ENCODE measurements around the gene OTOP3.

OTOP3 gene

GRCh38 chr17:74987418-74987908 is 51.8 kb downstream of the OTOP3 start, which contains the start of gene CDR2L:
CDR2L (plus strand) TSS chr17:74987632; CDS start chr17:74988044, 412 bp downstream.
- Histone ChIP-seq H3K36me3 (ENCODE audit: insufficient read depth, low read length) (no peaks in the 10 kb centered on the region), H3K4me1 (ENCODE audit: insufficient read depth, low read length) (peaks cover 7% of the 10 kb centered on the region; the same call in 1 of the 2 replicates), H3K9me3 (ENCODE audit: control insufficient read depth, insufficient read depth, low read length) (no peaks in the 10 kb centered on the region), H3K9ac (ENCODE audit: low read depth, low read length) (peak within 1 kb of the TSS; percentile 78)

- Histone ChIP-seq H3K4me1 (ENCODE audit: insufficient read depth, low read length) (peaks cover 7% of the 10 kb centered on the region; the same call in 1 of the 2 replicates), H3K36me3 (ENCODE audit: insufficient read depth, low read length) (no peaks in the 10 kb centered on the region), H3K9me3 (ENCODE audit: control insufficient read depth, insufficient read depth, low read length) (no peaks in the 10 kb centered on the region), H3K9ac (ENCODE audit: low read depth, low read length) (peak overlapping the region; percentile 78)
Measured at GRCh38 chr17:74987909-74988711, 52.4 kb downstream of the OTOP3 start.

DNA sequence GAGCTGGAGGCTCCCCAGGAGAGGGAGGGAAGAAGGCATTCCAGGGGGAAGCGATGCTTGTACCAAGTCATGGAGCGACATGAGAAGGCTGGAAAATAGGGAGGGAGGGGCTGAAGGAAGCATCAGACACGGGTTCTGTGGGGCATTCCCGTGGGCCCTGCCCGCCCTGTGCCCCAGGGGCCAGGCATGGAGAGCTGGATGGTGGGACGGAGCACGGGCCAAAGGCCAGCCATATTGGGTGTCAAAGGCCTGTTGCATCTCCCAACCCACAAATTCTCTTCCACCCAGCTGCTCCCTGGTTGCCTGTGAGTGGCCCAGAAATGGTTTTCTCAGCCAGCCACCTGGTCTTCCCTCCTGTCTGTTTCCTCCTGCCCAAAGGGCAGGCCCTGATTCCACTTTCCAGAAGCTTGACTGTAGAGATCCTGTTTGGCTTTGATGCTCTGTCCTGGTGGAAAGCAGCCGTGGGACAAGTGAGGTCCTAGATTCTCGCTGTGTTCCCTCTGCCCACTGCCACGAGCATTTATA is 54.9 kb downstream of the OTOP3 start:
- H3K4me1 ChIP-seq (ENCODE audit: insufficient read depth, low read length), result peaks cover 7% of the 10 kb centered on the region; the same call in 1 of the 2 replicates
- no peak overlapping the region for H3K9ac ChIP-seq (ENCODE audit: low read depth, low read length)
- H3K36me3 ChIP-seq (ENCODE audit: insufficient read depth, low read length), result no peaks in the 10 kb centered on the region
- H3K9me3 ChIP-seq (ENCODE audit: control insufficient read depth, insufficient read depth, low read length), result no peaks in the 10 kb centered on the region

DNA sequence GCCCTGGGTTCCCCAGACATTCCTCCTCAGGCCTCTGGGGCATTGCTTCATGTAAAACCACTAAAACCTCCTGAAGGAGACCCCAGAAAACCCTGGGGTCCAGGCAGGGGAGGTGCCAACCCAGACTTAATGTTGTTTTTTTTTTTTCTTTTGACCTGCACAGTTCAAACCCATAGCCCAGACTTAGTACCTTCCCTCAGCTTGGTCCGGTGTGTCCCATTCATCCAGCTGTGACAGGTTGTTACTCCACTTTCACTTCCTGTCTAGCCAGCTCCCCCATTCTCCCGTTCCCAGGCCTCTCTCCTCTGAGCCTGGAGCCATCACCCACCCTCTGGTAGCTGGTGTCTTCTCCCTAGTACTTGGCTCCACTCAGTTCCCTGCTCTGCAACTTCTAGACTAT is 56.5 kb downstream of the OTOP3 start:
- Histone ChIP-seq H3K9me3 (ENCODE audit: control insufficient read depth, insufficient read depth, low read length) (no peaks in the 10 kb centered on the region), H3K4me1 (ENCODE audit: insufficient read depth, low read length) (peaks cover 5% of the 10 kb centered on the region; the same call in 1 of the 2 replicates), H3K36me3 (ENCODE audit: insufficient read depth, low read length) (no peaks in the 10 kb centered on the region), H3K9ac (ENCODE audit: low read depth, low read length) (no peak overlapping the region)

- H3K4me1 ChIP-seq (ENCODE audit: insufficient read depth, low read length), result no peaks in the 10 kb centered on the region
- no peaks in the 10 kb centered on the region for H3K36me3 ChIP-seq (ENCODE audit: insufficient read depth, low read length)
- H3K9me3 ChIP-seq (ENCODE audit: control insufficient read depth, insufficient read depth, low read length), result no peaks in the 10 kb centered on the region
- no peak overlapping the region for H3K9ac ChIP-seq (ENCODE audit: low read depth, low read length)
Measured at GRCh38 chr17:74994440-74994839, 58.7 kb downstream of the OTOP3 start.

DNA sequence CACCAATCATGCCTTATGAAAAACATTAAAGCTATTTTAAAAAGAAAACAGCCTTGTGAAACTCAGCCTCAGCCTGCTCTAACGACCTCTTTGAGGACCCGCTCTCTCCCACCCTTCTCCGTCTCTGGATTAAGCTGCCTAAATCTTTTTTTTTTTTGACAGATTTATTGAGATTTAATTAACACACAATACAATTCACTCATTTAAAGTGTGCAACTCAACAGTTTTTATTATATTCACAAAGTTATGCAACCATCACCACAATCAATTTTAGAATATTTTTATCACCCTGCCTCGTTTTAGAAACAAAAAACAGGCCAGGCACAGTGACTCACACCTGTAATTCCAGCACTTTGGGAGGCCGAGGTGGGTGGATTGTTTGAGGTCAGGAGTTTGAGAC is 60.1 kb downstream of the OTOP3 start:
- no peaks in the 10 kb centered on the region for H3K4me1 ChIP-seq (ENCODE audit: insufficient read depth, low read length)
- no peaks in the 10 kb centered on the region for H3K9me3 ChIP-seq (ENCODE audit: control insufficient read depth, insufficient read depth, low read length)
- no peaks in the 10 kb centered on the region for H3K36me3 ChIP-seq (ENCODE audit: insufficient read depth, low read length)
- H3K9ac ChIP-seq (ENCODE audit: low read depth, low read length), result no peak overlapping the region

DNA sequence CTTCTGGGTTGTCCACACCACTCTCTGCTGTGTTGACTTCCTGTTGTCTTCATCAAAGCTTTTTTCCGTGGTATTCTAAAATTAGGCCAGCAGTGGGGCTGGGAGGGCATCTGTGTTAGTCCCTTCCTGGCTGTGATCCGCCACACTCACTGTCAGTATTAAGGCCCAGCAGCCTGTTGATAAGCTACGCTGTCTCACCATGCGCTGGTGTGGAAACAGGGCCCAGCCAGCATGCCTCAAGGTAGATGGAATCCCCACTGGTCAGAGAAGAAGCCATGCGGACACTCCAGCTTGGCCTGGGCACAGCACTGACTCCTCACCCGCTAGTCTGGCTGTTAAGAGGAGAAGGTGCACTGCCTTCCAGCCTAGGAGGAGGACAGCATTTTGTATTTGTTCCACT is 63.1 kb downstream of the OTOP3 start:
- Histone ChIP-seq H3K9me3 (ENCODE audit: control insufficient read depth, insufficient read depth, low read length) (no peaks in the 10 kb centered on the region), H3K9ac (ENCODE audit: low read depth, low read length) (no peak overlapping the region), H3K4me1 (ENCODE audit: insufficient read depth, low read length) (no peaks in the 10 kb centered on the region), H3K36me3 (ENCODE audit: insufficient read depth, low read length) (peaks cover 5% of the 10 kb centered on the region; the same call in 1 of the 2 replicates)

- no peaks in the 10 kb centered on the region for H3K4me1 ChIP-seq (ENCODE audit: insufficient read depth, low read length)
- no peak overlapping the region for H3K9ac ChIP-seq (ENCODE audit: low read depth, low read length)
- H3K9me3 ChIP-seq (ENCODE audit: control insufficient read depth, insufficient read depth, low read length), result no peaks in the 10 kb centered on the region
- peaks cover 5% of the 10 kb centered on the region; the same call in 1 of the 2 replicates for H3K36me3 ChIP-seq (ENCODE audit: insufficient read depth, low read length)
Measured at GRCh38 chr17:74999523-74999922, 63.8 kb downstream of the OTOP3 start.
